Naive B cell (primary cell): ENCODE results near the gene SCMH1. TPM values are rescaled to one million over a fixed set of nuclear protein-coding genes. Genes with fewer than 3 reads are reported as not detected.
"Not testable (repeated sequence)": the region's sequence is repeated elsewhere in the genome, so short reads cannot be mapped to it uniquely, and the experiment has no call there.

Experiments
- ATAC-seq, 2 donors: fragments of 150-1000 bp; cut with Tn5 transposase; 2 replicates each; pipeline ENCODE4 v1.10.0; 2021; ENCODE audit warnings: low read depth in 2 of 2, mild to moderate bottlenecking in 2 of 2, moderate library complexity in 2 of 2
- DNase-seq: peaks from one replicate; pipeline ENCODE4 v3.0.0; 2022
- H3K27ac Mint-ChIP-seq, 6 donors: one replicate each; pipeline ENCODE4 v1.8.0; 2020 to 2022; ENCODE audit warnings: mild to moderate bottlenecking in 6 of 6, mixed read lengths in 6 of 6, moderate library complexity in 5 of 6, inconsistent platforms in 2 of 6
- H3K27me3 Mint-ChIP-seq, 3 donors: one replicate each; pipeline ENCODE4 v1.8.0; 2021 to 2022; ENCODE audit warnings: mixed read lengths in 3 of 3, mild to moderate bottlenecking in 1 of 3
- H3K36me3 Mint-ChIP-seq, 2 donors: one replicate each; pipeline ENCODE4 v1.8.0; 2020 to 2022; ENCODE audit warnings: mixed read lengths in 2 of 2, inconsistent platforms in 1 of 2, mild to moderate bottlenecking in 1 of 2
- H3K4me1 Mint-ChIP-seq, 3 donors: one replicate each; pipeline ENCODE4 v1.8.0; 2020 to 2022; ENCODE audit warnings: mixed read lengths in 3 of 3, inconsistent platforms in 1 of 3, mild to moderate bottlenecking in 1 of 3, moderate library complexity in 1 of 3
- H3K4me3 Mint-ChIP-seq, 8 donors: one replicate each; pipeline ENCODE4 v1.8.0; 2020 to 2022; ENCODE audit warnings: mild to moderate bottlenecking in 8 of 8, mixed read lengths in 8 of 8, moderate library complexity in 8 of 8, inconsistent platforms in 2 of 8
- H3K9me3 Mint-ChIP-seq, 7 donors: one replicate each; pipeline ENCODE4 v1.8.0; 2020 to 2022; ENCODE audit warnings: mixed read lengths in 7 of 7, mild to moderate bottlenecking in 5 of 7, inconsistent platforms in 2 of 7, moderate library complexity in 1 of 7
- polyA plus RNA-seq, 6 donors: library from polyadenylated mRNA; unstranded; fragments of 300-500 nt; fragmentation: Illumina TruSeq; gene quantifications; one replicate each; pipeline ENCODE4 v1.2.3, GENCODE V29; 2021; ENCODE audit warnings: low read depth in 6 of 6

The SCMH1 gene
- polyA plus RNA-seq, 6 donors from 2014 or later, result 2.1 to 16.9 (median 6.2) TPM

- H3K27ac Mint-ChIP-seq, result peak overlapping the region in 4 of 6 donors; percentile 40 to 96 (median 94)
- peak overlapping the region; percentile 90 to 95 (median 92) for H3K4me3 Mint-ChIP-seq
- ATAC-seq (peak; percentile 67 to 70), DNase-seq (peak; percentile 64)
- H3K9me3 Mint-ChIP-seq, result no peaks in the 10 kb centered on the region
- H3K27me3 Mint-ChIP-seq, result peaks cover 0 to under 1% (median 0%) of the 10 kb centered on the region in 3 donors
- H3K4me1 Mint-ChIP-seq, result peaks cover 13 to 16% (median 14%) of the 10 kb centered on the region in 3 donors
- no peaks in the 10 kb centered on the region for H3K36me3 Mint-ChIP-seq
Measured at GRCh38 chr1:41241354-41241748, 755 bp downstream of the SCMH1 start.

- DNase-seq, result peak; percentile 28
- Mint-ChIP-seq H3K27ac (peak overlapping the region; percentile 40 to 97 (median 94)), H3K27me3 (no peaks in the 10 kb centered on the region), H3K4me1 (peaks cover 14 to 16% (median 16%) of the 10 kb centered on the region in 3 donors), H3K36me3 (no peaks in the 10 kb centered on the region), H3K4me3 (peak overlapping the region; percentile 90 to 95 (median 92)), H3K9me3 (no peaks in the 10 kb centered on the region)
- ATAC-seq, result peak; percentile 38 to 46
Measured at GRCh38 chr1:41240781-41241353, 1.2 kb downstream of the SCMH1 start.

GRCh38 chr1:41239988-41240610 is 2.0 kb downstream of the SCMH1 start:
- H3K4me3 Mint-ChIP-seq, result peak overlapping the region in 6 of 8 donors; percentile 90 to 95 (median 92)
- peak overlapping the region in 3 of 6 donors; percentile 4 to 92 (median 64) for H3K27ac Mint-ChIP-seq
- H3K27me3 Mint-ChIP-seq, result no peaks in the 10 kb centered on the region
- H3K36me3 Mint-ChIP-seq, result no peaks in the 10 kb centered on the region
- DNase-seq (peak; percentile 3), ATAC-seq (peak; percentile 4 to 13)
- peaks cover 14 to 16% (median 16%) of the 10 kb centered on the region in 3 donors for H3K4me1 Mint-ChIP-seq
- no peaks in the 10 kb centered on the region for H3K9me3 Mint-ChIP-seq

- Mint-ChIP-seq H3K27ac (no peak overlapping the region), H3K9me3 (no peaks in the 10 kb centered on the region), H3K4me1 (peaks cover 13 to 21% (median 14%) of the 10 kb centered on the region in 3 donors), H3K27me3 (no peaks in the 10 kb centered on the region), H3K36me3 (no peaks in the 10 kb centered on the region), H3K4me3 (no peak overlapping the region)
- ATAC-seq (no peak), DNase-seq (no peak)
Measured at GRCh38 chr1:41238311-41238988, 3.7 kb downstream of the SCMH1 start.

- no peaks in the 10 kb centered on the region for H3K36me3 Mint-ChIP-seq
- DNase-seq, result no peak
- no peak overlapping the region for H3K4me3 Mint-ChIP-seq
- H3K27me3 Mint-ChIP-seq, result no peaks in the 10 kb centered on the region
- H3K9me3 Mint-ChIP-seq, result no peaks in the 10 kb centered on the region
- ATAC-seq, result no peak
- peaks cover 7 to 14% (median 9%) of the 10 kb centered on the region in 3 donors for H3K4me1 Mint-ChIP-seq
- peak overlapping the region in 1 of 6 donors; percentile 13 for H3K27ac Mint-ChIP-seq
Measured at GRCh38 chr1:41236781-41237180, 5.3 kb downstream of the SCMH1 start.

GRCh38 chr1:41235893-41236292 is 6.2 kb downstream of the SCMH1 start:
- peaks cover 5 to 12% (median 8%) of the 10 kb centered on the region in 3 donors for H3K4me1 Mint-ChIP-seq
- DNase-seq (no peak), ATAC-seq (no peak)
- no peak overlapping the region for H3K4me3 Mint-ChIP-seq
- H3K27ac Mint-ChIP-seq, result no peak overlapping the region
- H3K36me3 Mint-ChIP-seq, result no peaks in the 10 kb centered on the region
- H3K27me3 Mint-ChIP-seq, result no peaks in the 10 kb centered on the region
- no peaks in the 10 kb centered on the region for H3K9me3 Mint-ChIP-seq

- no peaks in the 10 kb centered on the region for H3K9me3 Mint-ChIP-seq
- H3K27ac Mint-ChIP-seq, result peak overlapping the region in 1 of 6 donors; percentile 74
Measured at GRCh38 chr1:41233708-41234107, 8.4 kb downstream of the SCMH1 start.

GRCh38 chr1:41232305-41232704 is 9.8 kb downstream of the SCMH1 start:
- peaks cover 5 to 13% (median 8%) of the 10 kb centered on the region in 3 donors for H3K4me1 Mint-ChIP-seq
- no peak overlapping the region for H3K4me3 Mint-ChIP-seq
- DNase-seq (no peak), ATAC-seq (no peak)
- H3K36me3 Mint-ChIP-seq, result no peaks in the 10 kb centered on the region
- H3K27ac Mint-ChIP-seq, result no peak overlapping the region
- no peaks in the 10 kb centered on the region for H3K27me3 Mint-ChIP-seq
- H3K9me3 Mint-ChIP-seq, result no peaks in the 10 kb centered on the region

More at GRCh38 chr1:41233708-41234107, 8.4 kb downstream of the SCMH1 start:
- ATAC-seq, result no peak
- Mint-ChIP-seq H3K4me1 (peaks cover 0 to 8% (median 5%) of the 10 kb centered on the region in 3 donors), H3K4me3 (no peak overlapping the region), H3K36me3 (no peaks in the 10 kb centered on the region), H3K27me3 (no peaks in the 10 kb centered on the region)
- DNase-seq, result no peak

GRCh38 chr1:41230656-41231055 is 11.4 kb downstream of the SCMH1 start:
- no peak for DNase-seq
- Mint-ChIP-seq H3K36me3 (no peaks in the 10 kb centered on the region), H3K4me1 (peaks cover 5 to 11% (median 9%) of the 10 kb centered on the region in 3 donors), H3K27me3 (no peaks in the 10 kb centered on the region), H3K4me3 (no peak overlapping the region), H3K9me3 (no peaks in the 10 kb centered on the region), H3K27ac (no peak overlapping the region)
- no peak for ATAC-seq

- not testable (repeated sequence) for DNase-seq, H3K27me3 Mint-ChIP-seq, H3K4me3 Mint-ChIP-seq, H3K36me3 Mint-ChIP-seq, H3K9me3 Mint-ChIP-seq, ATAC-seq, H3K27ac Mint-ChIP-seq
- peaks cover 3 to 15% (median 9%) of the 10 kb centered on the region in 3 donors for H3K4me1 Mint-ChIP-seq
Measured at GRCh38 chr1:41229219-41229618, 12.9 kb downstream of the SCMH1 start.

- no peak overlapping the region for H3K27ac Mint-ChIP-seq
- H3K4me1 Mint-ChIP-seq, result peaks cover 0 to 27% (median 17%) of the 10 kb centered on the region in 3 donors
- H3K9me3 Mint-ChIP-seq, result no peaks in the 10 kb centered on the region
- DNase-seq (no peak), ATAC-seq (no peak)
- H3K4me3 Mint-ChIP-seq, result no peak overlapping the region
- no peaks in the 10 kb centered on the region for H3K27me3 Mint-ChIP-seq
- no peaks in the 10 kb centered on the region for H3K36me3 Mint-ChIP-seq
Measured at GRCh38 chr1:41226815-41227434, 15.2 kb downstream of the SCMH1 start.

- H3K36me3 Mint-ChIP-seq, result no peaks in the 10 kb centered on the region
- ATAC-seq (no peak), DNase-seq (no peak)
- peaks cover 0 to 32% (median 17%) of the 10 kb centered on the region in 3 donors for H3K4me1 Mint-ChIP-seq
- peaks cover 0 to 1% (median 0%) of the 10 kb centered on the region in 7 donors for H3K9me3 Mint-ChIP-seq
- no peaks in the 10 kb centered on the region for H3K27me3 Mint-ChIP-seq
- no peak overlapping the region for H3K4me3 Mint-ChIP-seq
- H3K27ac Mint-ChIP-seq, result no peak overlapping the region
Measured at GRCh38 chr1:41225495-41225894, 16.6 kb downstream of the SCMH1 start.

GRCh38 chr1:41222496-41222895 is 19.6 kb downstream of the SCMH1 start:
- DNase-seq (no peak), ATAC-seq (no peak)
- Mint-ChIP-seq H3K27ac (peak overlapping the region in 1 of 6 donors; percentile 8), H3K4me3 (no peak overlapping the region), H3K27me3 (no peaks in the 10 kb centered on the region), H3K4me1 (peaks cover 3 to 26% (median 10%) of the 10 kb centered on the region in 3 donors), H3K36me3 (peaks cover 8 to 17% of the 10 kb centered on the region in 2 donors), H3K9me3 (peaks cover 0 to 24% (median 17%) of the 10 kb centered on the region in 7 donors)
